ENCODE measurements around the gene PRMT1. TPM values are rescaled to one million over a fixed set of nuclear protein-coding genes. Genes with fewer than 3 reads are reported as not detected.

PRMT1 gene
- total and polyA plus RNA-seq, 2 of the 13 experiments (the other 11 are each of a cell fraction or from before 2014, with no cell fraction given) = 324 to 374 TPM

- no peak for TF ChIP-seq ASH2L (IDR thresholded peaks at IDR 0.05; ENCODE audit: insufficient read length, low read depth, low read length)
- no peak for TF ChIP-seq ZNF775 (CRISPR knock-in tag; IDR thresholded peaks at IDR 0.05; ENCODE audit: borderline replicate concordance)
- TF ChIP-seq TRAFD1 (CRISPR knock-in tag; IDR thresholded peaks at IDR 0.05; ENCODE audit: borderline replicate concordance) = no peak
- TF ChIP-seq ZNF883 (CRISPR knock-in tag; IDR thresholded peaks at IDR 0.05; ENCODE audit: not compliant biosample characterization) = no peak
- TF ChIP-seq ZNF350 (CRISPR knock-in tag; IDR thresholded peaks at IDR 0.05; ENCODE audit: borderline replicate concordance, low read depth) = no peak
- no peak for TF ChIP-seq NR1H2 (CRISPR knock-in tag; IDR thresholded peaks at IDR 0.05; ENCODE audit: borderline replicate concordance, low read depth)
- TF ChIP-seq ZGPAT (CRISPR knock-in tag; IDR thresholded peaks at IDR 0.05) = no peak
- TF ChIP-seq ZNF383 (CRISPR knock-in tag; IDR thresholded peaks at IDR 0.05; ENCODE audit: borderline replicate concordance) = no peak
- no peak for TF ChIP-seq GTF2F1 (IDR thresholded peaks at IDR 0.05; ENCODE audit: low read length)
- TF ChIP-seq ZNF792 (CRISPR knock-in tag; IDR thresholded peaks at IDR 0.05) = no peak
- TF ChIP-seq BORCS8-MEF2B (CRISPR knock-in tag; IDR thresholded peaks at IDR 0.05) = peak; percentile 79; the same call in 1 of the 2 replicates
- 0 out of 2 replicates have a peak, but pooled peaks have one; percentile 10 for TF ChIP-seq SOX5 (CRISPR knock-in tag; IDR thresholded peaks at IDR 0.05; ENCODE audit: borderline replicate concordance)
- no peak for TF ChIP-seq SYNCRIP (IDR thresholded peaks at IDR 0.05; ENCODE audit: insufficient read depth, low read depth, low read length)
- no peak for TF ChIP-seq ZNF646 (CRISPR knock-in tag; IDR thresholded peaks at IDR 0.05)
- TF ChIP-seq ATF4 (CRISPR knock-in tag; IDR thresholded peaks at IDR 0.05) = no peak
- TF ChIP-seq ARNT (IDR thresholded peaks at IDR 0.05) = no peak
- no peak for TF ChIP-seq MAF1 (CRISPR knock-in tag; IDR thresholded peaks at IDR 0.05; ENCODE audit: borderline replicate concordance)
- TF ChIP-seq ZNF292 (CRISPR knock-in tag; IDR thresholded peaks at IDR 0.05; ENCODE audit: borderline replicate concordance, low read depth) = no peak
- TF ChIP-seq ZNF777 (CRISPR knock-in tag; IDR thresholded peaks at IDR 0.05) = no peak
Measured at GRCh38 chr19:49676136-49676783, 811 bp upstream of the PRMT1 start (continued).

All from HepG2 (cell line).